Fibroblast of lung (primary cell): ENCODE data around the gene WDR75.

Experiments
- CTCF ChIP-seq, 2 donors: IDR thresholded peaks in 1 of 2; conservative IDR thresholded peaks in 1 of 2; 1 replicate in 1 of 2; 2 replicates in 1 of 2; pipeline ENCODE4 v1.5.1; 2011 to 2012; ENCODE audit warnings: low read length in 2 of 2, control low read depth in 1 of 2, inconsistent platforms in 1 of 2, low read depth in 1 of 2, mild to moderate bottlenecking in 1 of 2
- EZH2 ChIP-seq: IDR thresholded peaks from 2 replicates; pipeline ENCODE4 v1.5.1; 2012; ENCODE audit warnings: low read length, control low read depth, mild to moderate bottlenecking; ENCODE audit errors: missing control alignments

- TF ChIP-seq CTCF (conservative IDR thresholded peaks at IDR 0.05 in 1 of 2, IDR thresholded peaks at IDR 0.05 in 1 of 2; ENCODE audit: low read depth in 1 of 2, low read length in 2 of 2): no peak
- TF ChIP-seq EZH2: no peak
These were observed 60.2 kb downstream of the WDR75 start for GRCh38 chr2:189501487-189501886.
